ENCODE data around the gene PKHD1.

DNA sequence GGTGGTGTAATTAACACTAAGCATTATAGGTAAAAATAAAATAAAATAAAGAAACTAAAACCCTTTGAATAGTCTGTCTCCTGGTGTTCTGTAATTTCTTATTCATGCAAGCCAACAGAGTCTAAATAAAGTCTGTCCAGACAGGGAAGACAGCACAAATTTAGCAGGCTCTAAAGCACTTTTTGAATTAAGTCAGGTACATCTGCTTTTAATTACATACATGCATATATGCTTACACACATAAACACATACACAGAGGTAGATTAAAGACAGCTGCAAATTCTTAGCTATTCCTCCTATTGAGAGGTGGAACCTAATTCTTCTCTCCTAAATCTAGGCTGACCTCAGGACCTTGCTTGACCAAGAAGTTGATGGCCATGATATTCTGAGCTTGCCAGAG, 262.5 kb downstream of the PKHD1 start:
- TF ChIP-seq POLR2AphosphoS5 (IDR thresholded peaks at IDR 0.05; ENCODE audit: insufficient read depth in 1 of 2, low read depth in 1 of 2): no peak
- TF ChIP-seq, protein P1, sequence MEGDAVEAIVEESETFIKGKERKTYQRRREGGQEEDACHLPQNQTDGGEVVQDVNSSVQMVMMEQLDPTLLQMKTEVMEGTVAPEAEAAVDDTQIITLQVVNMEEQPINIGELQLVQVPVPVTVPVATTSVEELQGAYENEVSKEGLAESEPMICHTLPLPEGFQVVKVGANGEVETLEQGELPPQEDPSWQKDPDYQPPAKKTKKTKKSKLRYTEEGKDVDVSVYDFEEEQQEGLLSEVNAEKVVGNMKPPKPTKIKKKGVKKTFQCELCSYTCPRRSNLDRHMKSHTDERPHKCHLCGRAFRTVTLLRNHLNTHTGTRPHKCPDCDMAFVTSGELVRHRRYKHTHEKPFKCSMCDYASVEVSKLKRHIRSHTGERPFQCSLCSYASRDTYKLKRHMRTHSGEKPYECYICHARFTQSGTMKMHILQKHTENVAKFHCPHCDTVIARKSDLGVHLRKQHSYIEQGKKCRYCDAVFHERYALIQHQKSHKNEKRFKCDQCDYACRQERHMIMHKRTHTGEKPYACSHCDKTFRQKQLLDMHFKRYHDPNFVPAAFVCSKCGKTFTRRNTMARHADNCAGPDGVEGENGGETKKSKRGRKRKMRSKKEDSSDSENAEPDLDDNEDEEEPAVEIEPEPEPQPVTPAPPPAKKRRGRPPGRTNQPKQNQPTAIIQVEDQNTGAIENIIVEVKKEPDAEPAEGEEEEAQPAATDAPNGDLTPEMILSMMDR (IDR thresholded peaks at IDR 0.05): no peak
